Endothelial cell of umbilical vein (primary cell): ENCODE data around the gene HNRNPC. TPM values are rescaled to one million over a fixed set of nuclear protein-coding genes. Genes with fewer than 3 reads are reported as not detected.

ENCODE experiments used
- BruUV-seq: library from RNA; stranded (reverse); fragments of 400-500 nt; replicated peaks from 2 replicates; lab custom pipeline; 2021; lab: Mats Ljungman, UMichigan
- CTCF ChIA-PET: fragments of 300-600, 350-600 bp; sonication (Branson Sonifier 250); formaldehyde crosslinking; loops from one replicate; lab custom pipeline; 2021; ENCODE audit warnings: antibody characterized with exemption, inconsistent platforms; lab: Charles Lee
- POLR2A ChIA-PET: fragments of 300-600, 350-600 bp; sonication (Branson Sonifier 250); formaldehyde crosslinking; loops from one replicate; lab custom pipeline; 2021; ENCODE audit warnings: antibody characterized with exemption, inconsistent platforms; lab: Charles Lee
- DNase-seq: peaks from one replicate; pipeline ENCODE4 v3.0.0-alpha.2; 2011; ENCODE audit warnings: low read depth, low spot score
- FAIRE-seq: peaks from 2 replicates; lab custom pipeline; 2011; peaks lifted over from hg19 to GRCh38; lab: Jason Lieb, UNC
- H2AFZ ChIP-seq: 2 replicates; pipeline ENCODE4 v1.6.0; 2012; ENCODE audit warnings: low read depth, low read length, control low read depth, inconsistent platforms
- H3K27ac ChIP-seq: 2 replicates; pipeline ENCODE4 v1.5.1; 2011; ENCODE audit warnings: low read depth, mild to moderate bottlenecking, control low read depth, low read length, moderate library complexity; ENCODE audit not compliant: insufficient read depth
- H3K27me3 ChIP-seq, 2 experiments: 2 replicates each; pipeline versions ENCODE4 v1.6.0 to v1.6.1; 2011; ENCODE audit warnings: low read length in 2 of 2, mixed read lengths in 1 of 2; ENCODE audit not compliant: control insufficient read depth in 2 of 2, insufficient read depth in 2 of 2
- H3K36me3 ChIP-seq, 2 experiments: 2 replicates in 1 of 2; 3 replicates in 1 of 2; pipeline ENCODE4 v1.5.1; 2011; ENCODE audit warnings: low read length in 2 of 2, mild to moderate bottlenecking in 1 of 2, moderate library complexity in 1 of 2; ENCODE audit not compliant: control insufficient read depth in 2 of 2, insufficient read depth in 2 of 2; ENCODE audit errors: extremely low read depth in 1 of 2
- H3K4me1 ChIP-seq: 3 replicates; pipeline ENCODE4 v1.5.1; 2011; ENCODE audit warnings: mild to moderate bottlenecking, low read length; ENCODE audit not compliant: control insufficient read depth, insufficient read depth; ENCODE audit errors: extremely low read depth
- H3K4me2 ChIP-seq: 2 replicates; pipeline ENCODE4 v1.6.1; 2011; ENCODE audit warnings: low read length, control low read depth, mixed read lengths; ENCODE audit not compliant: insufficient read depth
- H3K4me3 ChIP-seq, 3 experiments: fragments of 200-600 bp in 1 of 3; sonication (generic), shearing (Covaris generic) in 1 of 3; replicated peaks in 1 of 3; 2 replicates each; pipeline ENCODE4 v1.5.1; 2011 to 2016; ENCODE audit warnings: control low read depth in 3 of 3, low read length in 3 of 3, mild to moderate bottlenecking in 2 of 3, inconsistent platforms in 1 of 3, low read depth in 1 of 3, moderate library complexity in 1 of 3; ENCODE audit not compliant: insufficient read depth in 1 of 3
- H3K79me2 ChIP-seq: 2 replicates; pipeline ENCODE4 v1.6.0; 2012; ENCODE audit warnings: low read length, inconsistent platforms; ENCODE audit not compliant: control insufficient read depth, insufficient read depth
- H3K9ac ChIP-seq: replicated peaks from 2 replicates; pipeline ENCODE3; 2011; ENCODE audit warnings: low read length, control low read depth; ENCODE audit not compliant: insufficient read depth; ENCODE audit errors: extremely low read depth
- H3K9me1 ChIP-seq: replicated peaks from 3 replicates; pipeline ENCODE4 v1.6.0; 2011; ENCODE audit warnings: mild to moderate bottlenecking, low read length; ENCODE audit not compliant: control insufficient read depth, insufficient read depth; ENCODE audit errors: extremely low read depth
- H3K9me3 ChIP-seq: replicated peaks from 2 replicates; pipeline ENCODE4 v1.5.1; 2012; ENCODE audit warnings: low read length, inconsistent platforms; ENCODE audit not compliant: control insufficient read depth, insufficient read depth
- H4K20me1 ChIP-seq: replicated peaks from 2 replicates; pipeline ENCODE3; 2011; ENCODE audit warnings: mild to moderate bottlenecking, low read length; ENCODE audit not compliant: control insufficient read depth, insufficient read depth; ENCODE audit errors: extremely low read depth
- CTCF ChIP-seq, 2 donors: IDR thresholded peaks; 1 replicate in 1 of 2; 2 replicates in 1 of 2; pipeline ENCODE4 v1.5.1; 2011; ENCODE audit warnings: low read length in 2 of 2, mild to moderate bottlenecking in 2 of 2, moderate library complexity in 2 of 2, control low read depth in 1 of 2, inconsistent platforms in 1 of 2, low read depth in 1 of 2; ENCODE audit not compliant: insufficient read depth in 1 of 2; ENCODE audit errors: extremely low read depth in 1 of 2
- EZH2 ChIP-seq: IDR thresholded peaks from 2 replicates; pipeline ENCODE4 v1.6.1; 2012; ENCODE audit warnings: borderline replicate concordance, low read depth, mild to moderate bottlenecking, moderate library complexity, low read length, inconsistent platforms; ENCODE audit not compliant: severe bottlenecking
- FOS ChIP-seq: IDR thresholded peaks from 2 replicates; pipeline ENCODE4 v1.6.1; 2011; ENCODE audit warnings: mild to moderate bottlenecking, low read length, moderate library complexity, borderline replicate concordance; ENCODE audit not compliant: insufficient read depth
- GATA2 ChIP-seq: IDR thresholded peaks from 2 replicates; pipeline ENCODE4 v1.7.0; 2011; ENCODE audit warnings: low read depth, mild to moderate bottlenecking, moderate library complexity, mixed read lengths, low read length; ENCODE audit not compliant: insufficient read length, insufficient read depth
- JUN ChIP-seq: IDR thresholded peaks from 2 replicates; pipeline ENCODE4 v1.6.1; 2011; ENCODE audit warnings: borderline replicate concordance, low read depth; ENCODE audit not compliant: insufficient read length, insufficient read depth
- MAX ChIP-seq: IDR thresholded peaks from 2 replicates; pipeline ENCODE4 v1.6.1; 2011; ENCODE audit not compliant: insufficient read depth, insufficient read length
- MYC ChIP-seq: IDR thresholded peaks from one replicate; pipeline ENCODE4 v1.6.1; 2011; ENCODE audit warnings: mild to moderate bottlenecking, low read depth, low read length
- POLR2A ChIP-seq: IDR thresholded peaks from 2 replicates; pipeline ENCODE4 v1.6.1; 2012; ENCODE audit warnings: low read depth, mild to moderate bottlenecking, control low read depth, low read length
- POLR2AphosphoS5 ChIP-seq: IDR thresholded peaks from 2 replicates; pipeline ENCODE4 v1.6.1; 2012; ENCODE audit warnings: low read depth, mild to moderate bottlenecking, control low read depth, low read length, moderate library complexity; ENCODE audit not compliant: insufficient read depth
- dilution Hi-C: fragments of 300-500 bp; cut with MboI; formaldehyde crosslinking; loops from one replicate; pipeline ENCODE4 v1.15.0; 2019; ENCODE audit warnings: low sequenced_read_pairs; ENCODE audit not compliant: extremely low pct_ligation_motif_present
- intact Hi-C: fragments of 100-400 bp; cut with micrococcal nuclease; formaldehyde crosslinking; loops from one replicate; pipeline ENCODE4 v1.10.0; 2022
- polyA plus RNA-seq, 4 experiments: library from polyadenylated mRNA; depleted of rRNA in 3 of 4; stranded (reverse) in 3 of 4; unstranded in 1 of 4; fragments of >200 nt; gene quantifications; 2 replicates each; pipeline versions ENCODE4 v1.2.1 to v1.2.3, GENCODE V29; 2011 to 2012; ENCODE audit warnings: missing spikeins in 1 of 4
- total RNA-seq: library from RNA; stranded (reverse); gene quantifications from 2 replicates; pipeline ENCODE4 v1.2.3, GENCODE V29; 2021

HNRNPC gene
- total and polyA plus RNA-seq, 2 donors (not counting 3 experiments of a cell fraction or from before 2014, with no cell fraction given): 531 to 674 TPM

GRCh38 chr14:21209185-21209584, 60.1 kb downstream of the HNRNPC start:
- Histone ChIP-seq H3K27me3 (no peaks in the 10 kb centered on the region), H3K36me3 (peaks cover 39 to 70% of the 10 kb centered on the region in 2 experiments), H3K27ac (no peak overlapping the region), H3K9me3 (no peaks in the 10 kb centered on the region), H3K9me1 (no peaks in the 10 kb centered on the region), H4K20me1 (peaks cover 14% of the 10 kb centered on the region), H3K79me2 (peaks cover 23% of the 10 kb centered on the region), H2AFZ (no peak overlapping the region), H3K9ac (no peak overlapping the region), H3K4me2 (no peak overlapping the region), H3K4me3 (no peak overlapping the region), H3K4me1 (no peaks in the 10 kb centered on the region)
- intact Hi-C loops (no loop called here), dilution Hi-C loops (no loop called here)
- ChIA-PET POLR2A (no interaction called here), CTCF (interaction anchor here (0.7 kb wide), 1 partner anchor 23 kb away, joined by 3 read pairs; no protein-coding TSS in a partner anchor)
- BruUV-seq: no TSS peak
- FAIRE-seq: no peak
- TF ChIP-seq GATA2: no peak
- no peak for TF ChIP-seq JUN
- no peak for TF ChIP-seq EZH2
- TF ChIP-seq MAX: no peak
- TF ChIP-seq CTCF (IDR thresholded peaks at IDR 0.05; ENCODE audit: extremely low read depth in 1 of 2, insufficient read depth in 1 of 2, low read depth in 1 of 2, low read length in 2 of 2): no peak
- no peak for TF ChIP-seq FOS
- TF ChIP-seq MYC: no peak
- TF ChIP-seq POLR2A: no peak
- no peak for TF ChIP-seq POLR2AphosphoS5
- DNase-seq: no peak
